ENCODE data around the gene TCEANC2.

DNA sequence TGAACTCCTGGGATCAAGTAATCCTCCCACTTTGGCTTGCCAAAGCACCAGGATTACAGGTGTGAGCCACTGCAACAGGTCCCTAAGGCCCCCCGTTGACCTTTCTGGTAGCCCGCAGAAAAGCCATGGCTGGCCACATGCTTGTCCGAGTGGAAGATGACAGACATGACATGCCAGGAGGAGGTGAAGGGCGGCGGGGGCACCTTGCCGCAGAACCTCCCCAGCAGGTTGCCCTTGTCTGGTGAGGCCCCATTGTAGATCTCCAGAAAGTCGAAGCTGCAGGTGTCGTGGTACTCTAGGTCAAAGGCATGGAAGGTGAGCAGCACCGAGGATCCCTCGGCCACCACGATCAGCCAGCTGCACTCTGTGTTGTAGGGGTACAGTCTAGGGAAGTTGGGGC lies 91.0 kb downstream of the TCEANC2 start:
- TF ChIP-seq, protein P1, sequence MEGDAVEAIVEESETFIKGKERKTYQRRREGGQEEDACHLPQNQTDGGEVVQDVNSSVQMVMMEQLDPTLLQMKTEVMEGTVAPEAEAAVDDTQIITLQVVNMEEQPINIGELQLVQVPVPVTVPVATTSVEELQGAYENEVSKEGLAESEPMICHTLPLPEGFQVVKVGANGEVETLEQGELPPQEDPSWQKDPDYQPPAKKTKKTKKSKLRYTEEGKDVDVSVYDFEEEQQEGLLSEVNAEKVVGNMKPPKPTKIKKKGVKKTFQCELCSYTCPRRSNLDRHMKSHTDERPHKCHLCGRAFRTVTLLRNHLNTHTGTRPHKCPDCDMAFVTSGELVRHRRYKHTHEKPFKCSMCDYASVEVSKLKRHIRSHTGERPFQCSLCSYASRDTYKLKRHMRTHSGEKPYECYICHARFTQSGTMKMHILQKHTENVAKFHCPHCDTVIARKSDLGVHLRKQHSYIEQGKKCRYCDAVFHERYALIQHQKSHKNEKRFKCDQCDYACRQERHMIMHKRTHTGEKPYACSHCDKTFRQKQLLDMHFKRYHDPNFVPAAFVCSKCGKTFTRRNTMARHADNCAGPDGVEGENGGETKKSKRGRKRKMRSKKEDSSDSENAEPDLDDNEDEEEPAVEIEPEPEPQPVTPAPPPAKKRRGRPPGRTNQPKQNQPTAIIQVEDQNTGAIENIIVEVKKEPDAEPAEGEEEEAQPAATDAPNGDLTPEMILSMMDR (IDR thresholded peaks at IDR 0.05): no peak
- no peak for TF ChIP-seq POLR2A (IDR thresholded peaks at IDR 0.05)

All from esophagus squamous epithelium (tissue), 4 donors.